ENCODE data around the gene PSMD10. TPM values are rescaled to one million over a fixed set of nuclear protein-coding genes. Genes with fewer than 3 reads are reported as not detected.

PSMD10 gene
- polyA plus RNA-seq, 1 experiment: 118 TPM

DNA sequence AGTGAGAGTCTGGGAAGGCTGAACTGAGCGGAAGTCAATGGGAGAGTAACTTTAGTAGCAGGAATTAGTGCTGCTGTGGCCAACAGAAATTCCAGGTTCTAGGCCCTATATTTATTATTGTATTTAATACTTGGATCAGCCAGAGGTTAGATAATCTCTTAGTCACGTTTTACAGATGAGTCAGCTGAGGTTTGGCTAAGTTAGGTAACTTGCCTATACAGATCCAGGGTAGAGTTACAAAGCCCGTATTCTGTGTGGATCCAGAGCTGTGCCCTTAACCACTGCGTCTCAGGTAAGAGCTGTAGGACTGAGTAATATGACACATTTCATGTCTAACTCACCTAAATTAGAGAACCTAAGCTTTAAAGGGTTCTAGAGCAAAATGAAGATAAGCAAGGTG, 20.5 kb downstream of the PSMD10 start:
- POLR2A ChIA-PET: no interaction called here
- CTCF ChIA-PET: interaction anchor here (0.5 to 2.6 kb wide), 5 partner anchors 50 to 426 kb away, joined by 3 to 25 read pairs (median 3); no protein-coding TSS in a partner anchor
- Histone ChIP-seq H3K27me3 (ENCODE audit: control insufficient read depth, insufficient read depth, low read length) (peaks cover 9% of the 10 kb centered on the region), H3K4me3 (ENCODE audit: low read depth, low read length) (no peak overlapping the region), H3K9me3 (ENCODE audit: control insufficient read depth, insufficient read depth, low read length) (no peaks in the 10 kb centered on the region), H3K27ac (ENCODE audit: low read depth, low read length) (no peak overlapping the region)
- DNase-seq (ENCODE audit: low read depth, low spot score): peak; percentile 47
- no peak for TF ChIP-seq CTCF (IDR thresholded peaks at IDR 0.05; ENCODE audit: low read depth, low read length)

GRCh38 chrX:108068121-108068520, 23.2 kb downstream of the PSMD10 start:
- POLR2A ChIA-PET: no interaction called here
- CTCF ChIA-PET: interaction anchor here (1.9 kb wide), 1 partner anchor 48 kb away, joined by 7 read pairs; no protein-coding TSS in a partner anchor
- no peak for DNase-seq (ENCODE audit: low read depth, low spot score)
- Histone ChIP-seq H3K4me3 (ENCODE audit: low read depth, low read length) (no peak overlapping the region), H3K27me3 (ENCODE audit: control insufficient read depth, insufficient read depth, low read length) (peaks cover 4% of the 10 kb centered on the region), H3K27ac (ENCODE audit: low read depth, low read length) (no peak overlapping the region), H3K9me3 (ENCODE audit: control insufficient read depth, insufficient read depth, low read length) (no peaks in the 10 kb centered on the region)
- no peak for TF ChIP-seq CTCF (IDR thresholded peaks at IDR 0.05; ENCODE audit: low read depth, low read length)

- ChIA-PET POLR2A (no interaction called here), CTCF (no interaction called here)
- H3K4me3 ChIP-seq (ENCODE audit: low read depth, low read length): no peak overlapping the region
- peaks cover 5% of the 10 kb centered on the region for H3K27me3 ChIP-seq (ENCODE audit: control insufficient read depth, insufficient read depth, low read length)
- no peak for DNase-seq (ENCODE audit: low read depth, low spot score)
- no peaks in the 10 kb centered on the region for H3K9me3 ChIP-seq (ENCODE audit: control insufficient read depth, insufficient read depth, low read length)
- no peak for TF ChIP-seq CTCF (IDR thresholded peaks at IDR 0.05; ENCODE audit: low read depth, low read length)
- H3K27ac ChIP-seq (ENCODE audit: low read depth, low read length): no peak overlapping the region
Measured at GRCh38 chrX:108064613-108065012, 26.7 kb downstream of the PSMD10 start.

GRCh38 chrX:108064001-108064400, 27.3 kb downstream of the PSMD10 start:
- Histone ChIP-seq H3K4me3 (ENCODE audit: low read depth, low read length) (no peak overlapping the region), H3K27ac (ENCODE audit: low read depth, low read length) (no peak overlapping the region), H3K9me3 (ENCODE audit: control insufficient read depth, insufficient read depth, low read length) (no peaks in the 10 kb centered on the region), H3K27me3 (ENCODE audit: control insufficient read depth, insufficient read depth, low read length) (peaks cover 2% of the 10 kb centered on the region)
- POLR2A ChIA-PET: no interaction called here
- CTCF ChIA-PET: no interaction called here
- DNase-seq (ENCODE audit: low read depth, low spot score): no peak
- TF ChIP-seq CTCF (IDR thresholded peaks at IDR 0.05; ENCODE audit: low read depth, low read length): no peak

DNA sequence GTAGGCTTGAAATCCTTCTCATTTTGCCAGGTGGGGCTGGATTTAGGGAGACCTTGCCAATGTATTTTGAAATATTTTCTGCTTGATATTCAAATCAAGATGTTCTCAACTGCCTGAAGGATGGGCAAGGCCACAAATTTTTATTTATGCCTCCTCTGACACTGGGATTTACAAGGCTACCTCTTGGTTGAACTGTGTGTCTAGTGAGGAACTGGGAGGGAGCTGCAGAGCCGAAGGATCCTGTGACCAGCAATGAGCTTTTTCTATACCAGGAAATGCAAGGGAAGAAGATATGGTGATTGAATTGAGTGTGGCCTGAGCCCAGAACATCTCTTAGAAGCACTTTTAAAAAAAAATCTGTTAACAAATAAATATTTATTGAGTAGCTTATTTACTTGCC, 31.5 kb downstream of the PSMD10 start:
- CTCF ChIA-PET: interaction anchor here (1.1 kb wide), 1 partner anchor 81 kb away, joined by 3 read pairs; no protein-coding TSS in a partner anchor
- Histone ChIP-seq H3K9me3 (ENCODE audit: control insufficient read depth, insufficient read depth, low read length) (no peaks in the 10 kb centered on the region), H3K27ac (ENCODE audit: low read depth, low read length) (no peak overlapping the region), H3K4me3 (ENCODE audit: low read depth, low read length) (no peak overlapping the region), H3K27me3 (ENCODE audit: control insufficient read depth, insufficient read depth, low read length) (peaks cover 3% of the 10 kb centered on the region)
- TF ChIP-seq CTCF (IDR thresholded peaks at IDR 0.05; ENCODE audit: low read depth, low read length): no peak
- DNase-seq (ENCODE audit: low read depth, low spot score): no peak
- POLR2A ChIA-PET: no interaction called here

All from AG04450 (cell line).